HCT116 (cell line): Measurements from ENCODE around the gene PHF21B.

Experiments used
- ATF3 ChIP-seq: IDR thresholded peaks from 2 replicates; pipeline ENCODE4 v1.6.1; 2012
- CTCF ChIP-seq, 3 experiments: fragments of 200-600 bp in 1 of 3; sonication (generic) in 1 of 3; IDR thresholded peaks in 2 of 3; conservative IDR thresholded peaks in 1 of 3; 2 replicates each; pipeline ENCODE4 v1.5.1; 2012 to 2017; ENCODE audit warnings: low read depth in 2 of 3, low read length in 2 of 3, antibody characterized with exemption in 1 of 3, borderline replicate concordance in 1 of 3, control low read depth in 1 of 3, mild to moderate bottlenecking in 1 of 3, mixed read lengths in 1 of 3, mixed run types in 1 of 3, moderate library complexity in 1 of 3; ENCODE audit not compliant: insufficient read depth in 1 of 3
- EZH2 ChIP-seq: fragments of 200-600 bp; sonication (generic); IDR thresholded peaks from 2 replicates; pipeline ENCODE4 v1.6.1; 2017; ENCODE audit warnings: antibody characterized with exemption, mixed run types
- JUND ChIP-seq: IDR thresholded peaks from 2 replicates; pipeline ENCODE4 v1.6.1; 2012
- MAX ChIP-seq: IDR thresholded peaks from 2 replicates; pipeline ENCODE4 v1.6.1; 2012
- POLR2A ChIP-seq: IDR thresholded peaks from 2 replicates; pipeline ENCODE4 v1.7.0; 2011; ENCODE audit warnings: borderline replicate concordance; ENCODE audit not compliant: insufficient read depth, insufficient read length; ENCODE audit errors: extremely low read depth
- POLR2AphosphoS5 ChIP-seq: IDR thresholded peaks from 2 replicates; pipeline ENCODE4 v1.6.1; 2011; ENCODE audit warnings: mild to moderate bottlenecking, low read depth, low read length, moderate library complexity
- SIN3A ChIP-seq: IDR thresholded peaks from 2 replicates; pipeline ENCODE4 v1.6.1; 2012; ENCODE audit warnings: low read depth
- TCF7L2 ChIP-seq: IDR thresholded peaks from 2 replicates; pipeline ENCODE4 v1.7.0; 2011; ENCODE audit warnings: borderline replicate concordance, inconsistent platforms; ENCODE audit not compliant: insufficient read depth, insufficient read length; ENCODE audit errors: extremely low read depth
- ZNF274 ChIP-seq: fragments of 200-500 bp; sonication (Bioruptor generic); IDR thresholded peaks from 2 replicates; pipeline ENCODE4 v1.6.1; 2014; ENCODE audit warnings: mild to moderate bottlenecking, low read depth, low read length, inconsistent platforms

- TF ChIP-seq ATF3 (no peak), MAX (no peak), JUND (no peak), POLR2A (no peak), SIN3A (no peak), POLR2AphosphoS5 (no peak), EZH2 (no peak), CTCF (IDR thresholded peaks at IDR 0.05 in 2 of 3, conservative IDR thresholded peaks at IDR 0.05 in 1 of 3; ENCODE audit: borderline replicate concordance in 1 of 3, insufficient read depth in 1 of 3, low read depth in 2 of 3, low read length in 2 of 3) (no peak), ZNF274 (no peak), TCF7L2 (no peak)
Measured at GRCh38 chr22:45033136-45033535, 23.3 kb upstream of the PHF21B start.
